KG1 (cell line): ENCODE measurements around the gene AGBL1.

Experiments
- DNase-seq: peaks from one replicate; lab custom pipeline; 2025; lab: John Stamatoyannopoulos, UW

Gene AGBL1

DNA sequence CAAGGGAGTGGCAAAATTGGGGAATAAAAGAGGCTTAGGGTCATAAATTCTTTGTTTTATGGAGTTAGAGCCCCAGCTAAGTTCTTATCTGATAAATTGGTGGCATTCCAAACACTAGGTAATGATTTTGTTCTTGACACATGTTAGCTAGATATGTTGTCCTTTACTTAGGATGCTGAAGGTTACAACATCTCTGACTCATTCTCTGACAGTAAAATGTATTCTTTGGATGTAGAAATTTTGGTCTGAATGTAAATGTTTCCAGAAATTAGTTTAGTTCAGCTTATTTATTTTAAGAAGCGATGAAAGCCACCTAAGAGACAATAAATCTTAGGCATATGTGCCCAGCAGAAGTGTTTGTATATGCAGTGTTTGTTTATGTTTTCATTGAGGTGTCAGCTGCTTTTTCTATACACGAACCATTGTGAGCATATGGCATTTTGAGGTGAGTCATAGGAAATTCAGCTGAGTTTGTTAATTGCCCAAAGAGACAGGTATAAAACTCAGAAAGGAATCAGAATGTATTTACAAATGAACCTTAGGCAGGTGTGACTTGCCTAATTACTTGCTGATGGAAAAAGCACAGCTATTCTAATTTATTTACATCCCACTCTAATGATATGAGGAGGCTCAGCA, 247.7 kb downstream of the AGBL1 start:
- DNase-seq: no peak

GRCh38 chr15:86328658-86329057, 249.0 kb downstream of the AGBL1 start:
- DNase-seq: no peak

- no peak for DNase-seq
Observed at GRCh38 chr15:86329311-86330013, 249.8 kb downstream of the AGBL1 start.

GRCh38 chr15:86333819-86334218, 254.1 kb downstream of the AGBL1 start:
- no peak for DNase-seq

DNA sequence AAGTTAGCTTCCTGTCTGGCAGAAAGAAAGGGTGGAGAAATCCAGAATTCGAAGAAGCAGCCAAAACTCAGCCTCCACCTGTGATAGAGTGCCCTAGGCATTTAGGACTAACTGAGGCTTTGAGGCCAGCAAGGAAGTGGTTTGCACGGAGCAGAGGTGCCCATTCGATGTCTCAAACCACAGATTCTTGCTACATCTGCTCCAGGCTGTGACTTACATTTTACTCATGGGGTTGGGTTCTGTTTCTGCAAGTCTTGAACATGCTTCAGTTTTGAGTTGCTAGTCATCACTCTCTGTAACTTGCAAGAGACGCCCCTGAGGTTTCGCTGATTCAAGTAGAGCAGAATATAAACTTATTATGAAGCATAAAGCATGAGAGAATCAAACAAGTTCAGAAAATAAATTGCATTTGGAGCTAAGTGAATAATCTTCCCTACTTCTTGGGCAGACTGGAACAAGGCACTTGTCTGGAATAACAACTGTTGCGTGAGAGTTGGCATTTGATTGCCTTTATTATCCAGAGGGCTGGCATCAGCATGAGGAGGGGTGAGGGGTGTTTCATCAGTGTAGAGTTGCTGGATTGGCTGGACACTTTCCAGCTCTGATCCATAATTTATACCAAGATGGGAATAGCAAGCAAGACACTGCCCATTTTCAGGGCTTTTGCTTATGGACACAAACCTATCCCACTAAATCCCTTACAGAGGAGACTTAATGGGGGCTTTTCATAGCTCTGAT, 256.5 kb downstream of the AGBL1 start:
- no peak for DNase-seq

DNA sequence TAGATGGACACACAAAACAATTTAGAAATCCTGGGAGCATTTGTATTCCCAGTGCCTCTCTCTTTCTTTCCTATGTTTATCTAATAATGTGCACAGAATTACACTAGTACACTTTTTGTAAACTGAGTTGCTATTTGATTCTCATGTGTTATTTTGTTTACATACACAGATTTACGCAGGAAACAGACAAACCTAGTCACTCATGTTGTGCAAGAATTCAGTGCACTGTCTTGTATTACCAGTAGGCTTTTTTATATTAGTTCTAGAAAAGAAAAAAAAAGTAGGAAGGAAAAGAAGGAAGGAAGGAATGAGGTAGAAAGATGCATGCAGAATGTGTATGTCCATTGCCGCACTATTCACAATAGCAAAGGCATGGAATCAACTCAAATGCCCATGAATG, 257.4 kb downstream of the AGBL1 start:
- DNase-seq: no peak

DNA sequence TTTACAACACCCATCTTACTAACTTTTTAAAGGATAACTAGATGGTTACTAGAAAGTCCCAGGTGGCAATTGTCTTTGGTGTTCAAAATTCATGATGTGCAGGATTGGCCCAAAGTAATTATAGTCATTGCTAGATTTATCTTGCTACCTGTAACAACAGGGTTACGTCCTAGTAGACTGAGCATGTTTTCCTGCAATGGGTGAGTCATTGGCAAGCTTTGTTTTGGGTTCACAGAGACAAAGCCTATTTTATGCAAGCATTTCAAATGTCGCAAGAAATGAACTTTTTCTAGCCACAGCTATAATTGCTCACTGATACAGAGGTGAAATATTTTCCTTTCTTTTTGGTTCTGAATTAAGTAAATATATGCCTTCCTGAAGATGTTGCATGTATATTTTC, 267.6 kb downstream of the AGBL1 start:
- DNase-seq: no peak

DNA sequence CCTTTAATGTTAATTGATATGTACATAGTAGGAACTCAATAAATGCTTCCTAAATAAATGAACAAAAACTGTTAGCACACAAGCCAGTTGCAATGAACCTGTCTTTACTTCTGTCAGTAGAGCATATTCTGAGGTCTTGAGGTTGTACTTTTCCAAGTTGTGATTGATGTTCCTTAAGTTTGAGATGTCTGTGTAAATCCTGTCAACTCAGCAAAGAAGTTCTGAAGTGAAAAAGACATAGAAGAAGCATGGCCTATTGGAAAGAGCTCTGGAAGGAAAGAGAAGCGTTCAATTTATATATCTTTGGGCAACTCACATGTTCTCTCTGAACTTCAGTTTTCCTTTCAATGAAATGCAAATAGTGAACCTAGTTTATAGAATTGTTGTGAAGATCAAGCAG, 269.9 kb downstream of the AGBL1 start:
- DNase-seq: no peak

GRCh38 chr15:86353213-86353612, 273.5 kb downstream of the AGBL1 start:
- DNase-seq: no peak

GRCh38 chr15:86355361-86355760, 275.7 kb downstream of the AGBL1 start:
- no peak for DNase-seq

DNA sequence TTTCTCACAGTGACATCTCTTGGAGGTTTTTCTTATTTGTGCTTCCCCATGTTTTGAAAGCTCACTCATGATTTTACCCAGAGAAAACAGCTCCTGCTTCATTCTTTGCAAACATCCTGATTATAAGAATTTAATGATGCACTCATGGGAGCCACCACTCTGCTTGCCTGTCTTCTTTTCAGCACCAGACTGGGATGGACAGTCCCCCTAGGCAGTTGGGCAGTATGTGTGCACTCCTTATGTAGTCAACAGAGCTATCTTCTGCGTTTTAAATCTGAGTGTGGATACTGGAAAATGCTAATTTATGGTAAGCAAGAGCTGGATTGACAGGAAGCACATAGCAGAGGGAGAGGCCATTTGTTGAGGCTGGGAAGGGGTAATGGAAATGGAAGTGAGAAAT, 276.1 kb downstream of the AGBL1 start:
- no peak for DNase-seq

- DNase-seq: no peak
Observed at GRCh38 chr15:86362555-86362954, 282.9 kb downstream of the AGBL1 start.

DNA sequence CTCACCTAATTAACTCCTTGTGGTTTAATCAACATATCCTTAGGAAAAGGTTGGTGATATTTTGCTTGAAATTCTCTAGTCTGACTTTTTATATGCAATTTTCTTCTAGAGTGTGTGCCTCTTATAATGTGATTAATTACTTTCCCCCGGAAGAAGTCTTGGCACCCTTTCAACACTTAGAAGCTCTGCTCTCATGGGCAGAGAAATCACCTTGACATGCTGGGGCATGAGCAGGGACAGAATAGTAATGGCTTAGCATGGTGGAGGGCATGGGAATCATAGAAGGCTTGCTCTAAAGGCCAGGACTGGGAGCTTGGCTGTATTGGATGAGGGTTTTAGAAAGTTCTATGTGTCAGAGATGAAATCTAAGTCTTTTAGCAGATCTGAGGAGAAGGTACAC, 293.5 kb downstream of the AGBL1 start:
- no peak for DNase-seq

- DNase-seq: no peak
Observed at GRCh38 chr15:86375733-86376280, 296.1 kb downstream of the AGBL1 start.

DNA sequence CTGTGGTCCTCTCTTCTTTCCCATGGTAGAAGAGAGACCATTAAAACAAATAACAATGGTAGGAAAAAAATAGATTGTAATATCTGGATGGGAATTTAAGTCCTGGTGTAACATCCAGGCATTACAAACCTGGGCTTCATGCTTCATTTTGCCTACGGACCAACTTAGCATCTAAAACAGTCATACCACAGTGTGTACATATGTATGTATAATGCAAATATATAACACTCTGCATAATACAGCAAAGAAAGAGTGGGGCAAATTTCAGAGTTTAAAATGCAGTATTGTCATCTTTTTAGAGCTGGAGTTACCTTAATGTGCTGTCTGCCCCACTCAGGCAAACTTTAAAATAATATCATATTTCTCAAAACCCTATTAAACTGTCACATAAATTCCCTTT, 298.2 kb downstream of the AGBL1 start:
- no peak for DNase-seq

DNA sequence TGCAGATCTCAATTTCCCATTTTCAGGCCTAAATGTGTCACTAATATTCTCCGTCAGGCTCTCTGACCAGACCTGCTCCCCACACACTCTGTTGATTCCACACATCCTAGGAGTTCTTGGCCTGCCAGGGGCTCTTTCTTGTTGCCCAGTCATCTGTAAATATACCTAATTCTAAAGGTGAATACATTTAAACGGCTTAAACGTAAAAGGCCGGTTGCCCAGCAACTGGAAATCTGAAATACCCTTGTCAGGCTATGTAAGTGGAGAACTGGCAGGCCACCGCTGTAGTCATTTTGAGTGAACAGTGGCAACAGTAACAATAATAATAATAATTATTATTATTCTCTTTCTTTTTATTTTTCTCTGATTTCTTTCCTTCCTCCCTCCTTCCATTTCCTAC, 302.7 kb downstream of the AGBL1 start:
- no peak for DNase-seq

GRCh38 chr15:86383611-86384010, 303.9 kb downstream of the AGBL1 start:
- no peak for DNase-seq

DNA sequence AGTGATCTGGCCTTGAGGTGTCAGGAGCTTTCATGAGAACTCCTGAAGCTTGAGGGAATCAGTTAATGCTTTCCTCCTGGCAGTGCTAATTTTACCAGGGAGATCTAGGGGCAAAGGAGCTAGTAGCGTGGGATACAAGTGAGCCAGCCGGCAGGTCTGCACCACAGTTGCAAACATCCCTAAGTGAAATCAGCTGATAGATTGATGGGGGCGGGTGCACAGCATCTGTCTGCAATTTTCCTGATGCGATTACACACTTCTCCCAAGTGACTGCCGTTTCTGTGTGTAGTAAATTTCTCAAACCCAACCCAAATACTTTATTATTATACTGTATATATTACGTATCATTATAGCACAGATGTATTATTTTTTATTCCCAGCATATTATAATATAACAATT, 304.5 kb downstream of the AGBL1 start:
- no peak for DNase-seq

GRCh38 chr15:86392296-86392695, 312.6 kb downstream of the AGBL1 start:
- no peak for DNase-seq

DNA sequence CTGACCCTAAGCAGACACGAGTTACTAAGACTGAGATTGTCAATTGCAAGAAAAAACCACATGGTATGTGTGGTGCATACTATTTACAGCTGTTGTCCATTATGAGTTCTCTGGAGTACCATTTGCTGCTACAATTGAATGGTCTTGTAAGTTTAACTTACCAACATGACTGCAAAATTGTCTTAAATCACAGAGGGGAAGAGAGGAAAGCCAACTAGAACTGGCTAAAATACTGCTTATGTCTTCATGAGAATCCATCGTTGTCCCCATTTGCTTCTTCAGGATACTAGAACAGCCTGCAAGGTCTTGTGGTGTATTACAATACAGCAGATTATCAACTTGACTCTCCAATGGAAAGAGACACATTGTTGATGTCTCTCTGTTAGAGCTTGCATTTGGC, 313.2 kb downstream of the AGBL1 start:
- DNase-seq: no peak

DNA sequence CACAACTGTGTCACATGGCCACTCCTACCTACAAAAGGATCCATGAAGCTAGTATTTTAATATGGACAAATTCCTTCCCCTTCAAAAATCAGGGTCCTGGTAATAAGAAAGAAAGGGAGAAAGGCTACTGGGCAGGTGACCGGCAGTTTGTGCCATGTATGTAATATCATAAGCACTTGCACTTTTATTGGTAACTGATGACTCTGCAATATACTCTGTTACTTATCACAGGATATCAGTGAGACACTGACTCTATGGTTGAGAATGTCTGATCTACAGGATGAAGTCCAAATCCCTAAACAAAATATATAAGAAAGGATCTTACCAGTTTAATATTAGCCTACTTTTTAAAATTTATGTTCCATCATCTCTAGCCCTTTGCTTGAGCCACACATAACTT, 315.2 kb downstream of the AGBL1 start:
- DNase-seq: no peak

- DNase-seq: no peak
Observed at GRCh38 chr15:86399041-86399954, 319.6 kb downstream of the AGBL1 start.
